HG03432 (cell line): ENCODE data around the gene DENND1A.
A peak's percentile ranks its signal among the peaks of the same experiment; 100 is the strongest.

ENCODE experiments used
- ATAC-seq: cut with Tn5 transposase; IDR thresholded peaks from one replicate; pipeline ENCODE4 v1.9.1; 2021; ENCODE audit warnings: mild to moderate bottlenecking, moderate library complexity; ENCODE audit not compliant: unreplicated experiment

Gene DENND1A

DNA sequence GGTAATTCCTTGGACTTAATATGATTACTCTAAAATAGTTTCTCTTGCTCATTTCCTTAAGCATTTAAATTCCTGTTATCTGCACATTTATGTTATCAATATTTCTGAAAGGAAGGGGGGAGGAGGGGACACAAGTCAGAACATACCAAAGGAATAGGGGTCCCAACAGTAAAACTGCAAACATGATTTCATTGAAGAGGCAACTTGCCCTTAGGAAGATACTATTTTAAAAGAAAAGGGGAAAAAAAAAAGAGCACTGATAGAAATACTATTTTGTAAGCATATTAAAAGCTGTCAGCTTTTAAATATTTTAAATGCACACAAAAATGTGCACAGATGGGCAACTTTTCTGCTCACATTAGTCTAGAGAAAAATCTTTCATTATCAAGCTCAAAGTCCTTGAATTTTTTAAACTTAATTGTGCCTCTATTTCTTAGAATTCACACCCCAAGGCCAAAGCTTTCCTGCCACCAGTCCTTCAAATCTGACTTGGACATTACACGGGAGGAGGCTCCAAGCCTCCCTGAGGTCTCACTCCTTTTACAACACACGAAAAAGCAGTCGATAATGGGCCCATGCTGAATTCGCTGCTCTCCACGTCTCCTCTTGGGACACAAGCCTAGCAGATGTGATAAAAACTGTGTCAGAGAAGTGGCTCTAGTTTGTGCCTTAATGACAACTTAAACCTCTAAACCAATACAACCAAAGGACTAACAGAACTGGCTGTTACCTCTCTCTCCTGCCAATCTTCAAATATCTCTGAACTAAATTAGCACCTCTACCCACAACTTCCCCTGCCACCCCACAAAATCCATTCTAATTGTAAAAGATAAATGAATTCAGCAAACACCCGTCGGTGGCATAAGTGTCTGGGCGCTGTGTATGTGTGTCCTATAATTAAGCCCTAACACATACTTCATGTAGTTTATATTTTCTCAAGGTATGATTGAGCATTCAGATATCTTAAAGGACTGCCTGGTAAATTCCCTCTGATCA is 154.3 kb downstream of the DENND1A start:
- no peak for ATAC-seq

DNA sequence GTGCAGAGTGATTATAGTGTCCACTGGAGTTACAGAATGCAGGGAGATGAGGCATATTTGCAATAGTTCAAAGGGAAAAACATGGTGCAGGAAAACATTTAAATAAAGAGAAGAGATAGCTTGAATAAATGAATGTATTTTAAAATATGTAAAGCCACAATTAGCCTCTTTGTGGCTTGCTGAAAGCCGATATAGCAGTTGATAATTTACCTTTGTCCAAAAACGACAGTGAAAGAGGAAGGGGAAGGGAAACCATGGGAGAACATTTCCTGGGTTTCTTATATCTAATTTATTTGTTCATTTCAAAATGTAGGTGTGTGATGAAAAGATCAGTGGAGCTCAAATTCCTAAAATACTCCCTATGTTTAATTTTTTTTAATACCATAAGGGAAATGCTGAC is 156.1 kb downstream of the DENND1A start:
- ATAC-seq, result no peak

GRCh38 chr9:123772967-123773366 is 157.0 kb downstream of the DENND1A start:
- ATAC-seq, result no peak

DNA sequence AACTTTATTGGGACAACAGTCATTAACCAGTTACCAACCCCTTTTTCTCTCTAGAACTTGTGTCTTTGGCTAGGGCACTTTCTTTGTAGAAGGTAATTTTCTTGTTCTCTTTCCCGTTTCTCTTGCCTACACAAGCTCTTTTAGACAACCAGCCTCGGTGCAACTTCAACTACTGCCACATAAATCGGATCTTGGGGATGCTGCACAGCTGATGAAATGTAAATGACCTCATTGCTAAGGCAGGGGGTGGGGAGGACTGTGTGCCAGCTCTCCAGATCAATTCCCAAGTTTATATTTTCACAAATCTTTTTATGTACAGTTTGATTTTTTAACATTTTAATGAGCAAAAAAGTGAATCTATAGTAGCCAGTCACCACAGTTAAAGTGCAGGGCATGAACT is 157.6 kb downstream of the DENND1A start:
- no peak for ATAC-seq

DNA sequence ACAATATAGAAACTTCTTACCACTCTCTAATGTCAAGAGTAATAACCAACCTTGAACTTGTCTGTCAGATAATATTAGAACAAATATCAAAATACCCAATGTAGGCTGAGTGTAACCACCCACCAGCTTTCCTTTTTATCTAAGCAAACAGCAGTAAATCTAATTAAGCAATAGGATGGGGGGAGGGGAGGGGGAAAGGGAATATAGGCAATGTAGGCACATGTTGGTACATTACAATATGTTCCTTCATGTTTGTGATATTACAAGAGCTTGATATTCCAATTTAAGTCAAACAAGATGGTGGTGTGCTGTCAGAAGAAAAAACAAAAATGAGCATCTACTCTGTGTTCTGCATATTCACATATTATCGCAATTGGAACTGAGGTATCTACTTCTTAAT is 158.2 kb downstream of the DENND1A start:
- ATAC-seq, result no peak

DNA sequence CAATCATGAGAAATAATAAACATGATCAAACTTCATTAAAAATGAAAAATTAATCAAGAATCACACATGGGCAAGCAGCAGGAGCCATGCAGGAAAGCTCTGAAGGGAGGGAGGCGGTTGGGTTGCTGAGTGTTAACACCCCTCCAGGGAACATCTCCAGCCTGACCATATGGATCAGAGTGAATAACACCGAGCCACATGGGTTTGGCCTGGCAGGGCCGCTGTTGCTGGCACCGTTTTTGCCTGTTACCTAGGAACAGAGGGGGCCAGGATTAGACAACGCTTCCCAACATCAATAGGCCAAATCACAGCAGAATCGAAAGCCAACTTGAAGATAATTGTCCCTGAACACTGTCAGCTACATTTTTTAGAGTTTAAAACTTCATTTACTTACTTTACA is 160.2 kb downstream of the DENND1A start:
- ATAC-seq, result no peak

DNA sequence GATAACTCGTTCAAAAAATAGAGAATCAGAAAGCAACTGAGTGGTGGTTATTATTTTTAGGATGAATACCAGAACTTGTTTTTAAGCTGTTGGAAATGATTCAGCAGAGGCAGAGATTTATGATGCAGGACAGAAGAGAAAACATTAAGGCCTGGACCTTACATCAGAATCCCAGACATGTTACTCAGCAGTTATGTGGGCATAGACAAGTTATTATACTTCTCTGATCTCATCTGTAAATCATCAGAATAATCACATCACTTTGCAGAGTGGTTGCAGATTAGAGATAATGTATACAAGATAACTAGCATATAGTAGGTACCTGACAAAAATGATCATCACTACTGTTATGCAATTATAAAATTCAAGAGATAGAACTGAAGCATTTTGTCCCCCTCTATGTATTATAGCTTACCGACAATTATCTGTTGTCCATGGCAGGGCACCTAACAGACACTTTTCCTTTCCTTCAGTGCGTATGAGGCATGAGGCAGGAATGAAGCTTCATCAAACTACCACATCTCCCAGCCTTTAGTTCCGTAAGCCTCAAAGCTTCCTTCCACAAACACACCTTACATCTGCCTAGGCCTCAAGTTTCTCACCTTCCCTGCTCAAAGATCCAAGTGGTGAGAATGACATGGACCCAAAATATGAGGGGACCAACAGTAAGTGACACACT is 165.9 kb downstream of the DENND1A start:
- ATAC-seq, result no peak

DNA sequence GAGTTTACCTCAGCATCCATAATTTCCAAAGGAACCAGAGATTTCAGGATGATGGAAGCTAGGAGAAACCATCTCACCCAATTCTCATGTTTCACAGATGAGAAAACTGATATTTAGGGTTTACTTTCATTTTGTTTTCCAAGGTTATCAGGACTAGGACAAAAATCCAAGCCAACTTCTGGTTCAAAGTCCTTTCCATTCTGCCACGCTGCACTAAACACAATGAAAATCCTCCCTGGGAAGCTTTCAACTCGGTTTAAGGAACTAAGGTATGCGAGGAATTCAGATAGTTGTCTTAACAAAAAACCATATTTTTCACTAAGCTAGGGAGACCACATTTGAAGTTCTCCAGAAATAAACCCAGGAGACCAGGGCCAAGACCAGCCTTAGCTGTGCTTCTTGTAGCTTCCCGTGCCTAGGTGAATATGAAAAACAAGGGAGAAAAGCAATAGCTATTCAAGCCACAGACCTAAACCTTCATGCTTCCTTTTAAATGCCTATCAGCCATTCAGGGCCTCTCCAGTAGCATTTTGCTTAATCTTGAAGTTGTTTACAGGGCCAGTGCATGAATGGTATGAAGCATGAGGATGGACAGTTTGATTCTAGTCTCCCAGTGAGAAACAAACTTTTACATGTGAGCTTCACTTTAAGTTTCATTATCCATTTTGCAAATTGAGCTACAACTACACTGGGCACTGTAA is 167.9 kb downstream of the DENND1A start:
- ATAC-seq, result no peak

- no peak for ATAC-seq
Observed at GRCh38 chr9:123757960-123758359, 172.0 kb downstream of the DENND1A start.

GRCh38 chr9:123757547-123757946 is 172.4 kb downstream of the DENND1A start:
- no peak for ATAC-seq

- peak; percentile 51 for ATAC-seq
Observed at GRCh38 chr9:123756484-123757106, 173.3 kb downstream of the DENND1A start.

DNA sequence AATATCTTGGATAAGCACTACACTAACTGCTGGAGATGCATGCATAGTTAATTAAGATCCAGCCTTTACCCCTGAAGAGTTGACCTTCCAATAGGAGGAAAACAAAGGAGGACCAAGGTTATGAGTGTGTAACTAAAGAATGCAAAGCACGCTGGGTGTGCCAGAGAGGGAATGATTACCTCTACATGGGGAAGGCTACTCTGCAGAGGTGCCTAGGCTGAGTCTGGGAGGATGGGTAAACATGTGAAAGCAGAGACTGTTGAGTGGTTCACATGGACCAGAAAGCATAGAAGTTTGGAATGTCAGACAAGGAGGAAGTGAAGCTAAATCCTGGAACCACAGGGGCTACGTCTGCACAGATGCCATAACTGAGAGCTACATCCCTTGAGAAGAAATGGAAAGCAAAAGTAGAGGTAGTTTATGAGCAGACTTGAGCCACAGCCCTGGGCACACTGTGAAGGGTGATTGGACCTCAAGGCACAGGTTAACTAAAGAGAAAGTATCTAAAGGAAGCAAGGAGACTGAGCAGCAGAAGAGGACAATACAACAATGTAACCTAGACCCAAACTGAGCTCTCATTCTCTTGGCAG is 176.2 kb downstream of the DENND1A start:
- no peak for ATAC-seq

DNA sequence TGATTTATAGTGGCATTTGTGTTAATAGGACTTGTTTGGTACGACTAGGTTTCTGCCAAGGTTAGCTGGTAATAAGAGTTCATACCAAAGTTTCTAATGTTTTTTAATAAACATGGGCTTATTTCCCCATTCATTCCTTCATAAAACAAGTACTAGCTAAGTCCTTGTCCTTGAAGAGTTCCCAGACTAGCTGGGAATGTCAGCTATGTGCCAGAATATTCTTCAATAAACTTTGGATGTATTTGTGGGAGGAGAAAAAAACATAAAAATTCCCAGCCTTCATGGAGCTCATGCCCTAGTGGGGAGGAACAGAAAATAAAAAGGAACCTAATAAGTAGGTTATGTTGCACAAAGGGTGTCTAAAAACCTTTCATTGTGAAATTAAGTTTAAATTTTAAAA is 176.9 kb downstream of the DENND1A start:
- no peak for ATAC-seq

- peak; percentile 83 for ATAC-seq
Observed at GRCh38 chr9:123749580-123750202, 180.2 kb downstream of the DENND1A start.

- ATAC-seq, result no peak
Observed at GRCh38 chr9:123746765-123747164, 183.2 kb downstream of the DENND1A start.

GRCh38 chr9:123745933-123746332 is 184.0 kb downstream of the DENND1A start:
- no peak for ATAC-seq

GRCh38 chr9:123745451-123745850 is 184.5 kb downstream of the DENND1A start:
- ATAC-seq, result no peak

- ATAC-seq, result no peak
Observed at GRCh38 chr9:123743737-123744136, 186.2 kb downstream of the DENND1A start.

DNA sequence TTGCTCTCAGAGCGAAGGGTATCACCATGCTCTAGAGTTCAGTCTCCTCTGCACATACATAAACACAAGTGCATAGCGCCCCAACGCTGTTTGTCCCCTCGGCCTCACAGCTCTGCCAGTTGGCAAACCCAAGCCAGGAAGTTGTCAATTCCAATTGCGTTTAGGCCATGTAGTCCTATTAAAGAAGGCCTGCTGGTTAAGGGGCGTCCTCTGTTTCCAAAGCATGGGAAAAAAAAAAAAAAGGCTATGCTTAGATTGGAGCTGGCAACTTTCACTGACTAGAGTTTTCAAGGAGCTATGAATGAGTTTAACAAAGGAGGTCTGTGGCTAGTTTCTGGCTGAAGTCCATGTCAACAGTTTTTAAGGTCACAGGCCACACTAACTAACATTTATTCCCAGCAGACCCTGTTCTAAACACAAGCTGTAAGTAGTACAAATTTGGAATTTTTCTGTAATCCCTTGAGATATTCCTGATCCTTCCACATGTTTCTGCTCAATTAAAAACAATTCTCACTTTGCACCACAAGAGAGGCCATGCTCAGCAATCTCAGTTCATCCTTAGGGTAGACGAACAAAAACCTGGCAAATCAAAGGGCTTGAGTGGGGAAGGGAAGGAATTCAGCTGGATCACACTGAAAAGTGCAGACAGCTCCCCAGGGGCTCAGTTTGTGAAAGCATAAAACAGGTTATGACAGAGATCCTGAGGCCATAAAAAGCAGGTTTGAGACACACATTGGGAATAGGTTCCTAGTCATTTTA is 187.7 kb downstream of the DENND1A start:
- no peak for ATAC-seq
